D341Med (cell line): Measurements from ENCODE around the gene APBB1IP.
A peak's percentile ranks its signal among the peaks of the same experiment; 100 is the strongest.
"Not testable (repeated sequence)": the region's sequence is repeated elsewhere in the genome, so short reads cannot be mapped to it uniquely, and the experiment has no call there.

ENCODE experiments used
- DNase-seq: peaks from one replicate; pipeline ENCODE4 v3.0.0; 2012; ENCODE audit warnings: low spot score

The APBB1IP gene

DNA sequence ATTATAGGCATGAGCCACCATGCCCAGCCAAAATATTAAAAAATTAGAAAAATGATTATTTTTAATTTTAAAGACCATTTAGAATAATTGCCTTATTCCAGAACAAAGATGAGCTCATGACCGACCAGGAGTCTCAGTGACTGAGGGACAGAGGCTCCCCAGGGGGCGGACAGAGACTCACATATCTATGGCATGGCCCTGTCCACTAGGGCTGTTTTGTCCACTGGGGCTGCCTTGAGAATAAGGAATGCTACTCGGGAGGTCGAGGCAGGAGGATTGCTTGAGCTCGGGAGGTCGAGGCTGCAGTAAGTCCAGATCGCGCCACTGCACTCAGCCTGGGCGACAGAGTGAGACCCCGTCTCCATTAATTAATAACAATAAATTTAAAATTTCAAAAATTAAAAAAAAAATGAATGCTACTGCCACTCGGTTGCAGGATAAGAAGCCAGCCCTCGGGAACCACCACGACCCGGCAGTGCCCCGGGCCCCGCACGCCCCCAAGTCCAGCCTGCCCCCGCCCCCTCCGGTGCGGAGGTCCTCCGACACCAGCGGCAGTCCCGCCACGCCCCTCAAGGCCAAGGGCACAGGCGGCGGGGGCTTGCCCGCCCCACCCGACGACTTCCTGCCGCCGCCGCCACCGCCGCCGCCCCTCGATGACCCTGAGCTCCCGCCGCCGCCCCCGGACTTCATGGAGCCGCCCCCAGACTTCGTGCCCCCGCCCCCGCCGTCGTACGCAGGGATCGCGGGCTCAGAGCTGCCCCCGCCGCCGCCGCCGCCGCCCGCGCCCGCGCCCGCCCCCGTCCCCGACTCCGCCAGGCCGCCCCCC lies 128.6 kb downstream of the APBB1IP start:
- no peak for DNase-seq

DNA sequence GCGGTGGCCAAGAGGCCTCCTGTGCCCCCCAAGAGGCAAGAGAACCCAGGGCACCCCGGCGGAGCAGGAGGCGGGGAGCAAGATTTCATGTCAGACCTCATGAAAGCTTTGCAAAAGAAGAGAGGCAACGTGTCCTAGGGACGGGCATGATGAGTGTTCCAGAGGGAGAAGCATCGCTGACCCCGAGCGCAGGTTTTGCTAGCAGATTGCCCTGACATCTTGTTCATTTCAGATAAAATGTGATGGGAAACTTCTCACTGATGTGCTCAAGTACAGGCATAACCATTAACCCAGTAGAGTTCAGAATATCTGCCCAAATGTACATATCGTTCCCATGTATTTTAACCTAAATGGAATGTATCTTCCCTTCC lies 129.2 kb downstream of the APBB1IP start:
- no peak for DNase-seq

DNA sequence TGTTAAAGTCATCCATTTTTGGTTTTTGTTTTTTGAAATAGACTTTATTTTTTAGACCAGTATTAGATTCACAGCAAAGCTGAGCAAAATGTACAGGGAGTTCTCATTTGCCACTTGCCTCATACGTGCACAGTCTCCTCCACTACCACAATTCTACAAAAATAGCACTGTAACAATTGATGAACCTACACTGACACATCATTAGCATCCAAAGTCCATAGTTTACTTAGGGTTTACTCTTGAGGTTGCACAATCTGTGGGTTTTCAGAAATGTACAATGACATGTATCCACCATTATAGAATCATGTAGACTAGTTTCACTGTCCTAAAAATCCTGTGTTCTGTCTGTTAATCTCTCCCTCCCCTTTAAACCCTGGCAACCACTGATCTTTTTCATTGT lies 133.5 kb downstream of the APBB1IP start:
- no peak for DNase-seq

DNA sequence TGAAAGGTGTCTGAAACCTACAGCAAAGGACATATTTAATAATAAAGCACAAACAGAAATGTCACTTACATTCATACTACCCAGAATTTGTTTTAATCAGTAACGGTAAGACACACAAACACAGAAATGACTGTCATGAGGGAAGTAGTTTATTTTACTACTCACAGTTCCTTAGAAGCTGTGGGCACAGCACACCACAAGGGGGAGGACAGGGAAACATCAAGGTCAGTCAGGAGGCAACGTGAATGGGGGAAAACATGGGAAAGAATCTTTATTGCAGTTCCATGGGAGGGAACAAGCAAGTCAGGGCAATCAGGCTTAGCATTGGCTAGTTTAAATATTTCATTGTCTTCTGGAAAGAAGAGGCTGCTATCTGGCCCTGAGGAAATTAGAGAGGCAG lies 135.5 kb downstream of the APBB1IP start:
- no peak for DNase-seq

DNA sequence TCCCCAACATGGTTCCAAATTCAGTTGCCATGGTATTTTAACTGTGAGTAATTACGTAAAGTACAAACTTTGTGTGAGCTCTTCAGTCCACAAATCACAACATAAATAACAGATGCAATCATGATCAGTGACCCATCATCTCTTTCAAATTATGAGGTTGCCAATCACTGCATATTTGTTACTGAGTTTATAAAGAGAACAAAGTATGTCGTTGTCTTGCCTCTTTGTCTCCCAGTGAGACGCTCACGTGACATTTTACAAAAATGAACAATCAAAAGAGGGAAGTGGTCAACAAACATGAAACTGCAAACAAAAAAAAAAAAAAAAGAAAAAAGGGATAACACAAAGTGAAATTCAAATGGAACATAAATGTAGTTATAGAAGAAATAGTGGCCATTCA lies 136.6 kb downstream of the APBB1IP start:
- no peak for DNase-seq

DNA sequence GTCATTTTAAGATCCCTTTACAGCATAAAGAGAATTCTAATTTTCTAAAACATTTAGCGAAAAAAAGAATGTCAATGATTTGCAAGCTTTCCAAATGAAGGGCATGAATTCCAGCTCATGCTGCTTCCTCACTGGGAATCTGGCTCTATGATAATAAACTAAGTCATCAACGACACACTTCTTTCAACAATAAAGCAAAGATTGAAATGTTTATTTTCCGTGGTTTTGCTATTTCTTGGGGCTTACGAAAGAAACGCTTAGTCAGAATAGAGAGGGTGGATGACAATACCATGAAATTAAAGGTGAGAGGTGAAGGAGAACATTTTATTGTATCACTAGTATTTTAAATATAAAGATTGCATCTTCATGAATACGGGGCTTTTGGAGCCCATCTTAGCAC lies 140.2 kb downstream of the APBB1IP start:
- DNase-seq: not testable (repeated sequence)

DNA sequence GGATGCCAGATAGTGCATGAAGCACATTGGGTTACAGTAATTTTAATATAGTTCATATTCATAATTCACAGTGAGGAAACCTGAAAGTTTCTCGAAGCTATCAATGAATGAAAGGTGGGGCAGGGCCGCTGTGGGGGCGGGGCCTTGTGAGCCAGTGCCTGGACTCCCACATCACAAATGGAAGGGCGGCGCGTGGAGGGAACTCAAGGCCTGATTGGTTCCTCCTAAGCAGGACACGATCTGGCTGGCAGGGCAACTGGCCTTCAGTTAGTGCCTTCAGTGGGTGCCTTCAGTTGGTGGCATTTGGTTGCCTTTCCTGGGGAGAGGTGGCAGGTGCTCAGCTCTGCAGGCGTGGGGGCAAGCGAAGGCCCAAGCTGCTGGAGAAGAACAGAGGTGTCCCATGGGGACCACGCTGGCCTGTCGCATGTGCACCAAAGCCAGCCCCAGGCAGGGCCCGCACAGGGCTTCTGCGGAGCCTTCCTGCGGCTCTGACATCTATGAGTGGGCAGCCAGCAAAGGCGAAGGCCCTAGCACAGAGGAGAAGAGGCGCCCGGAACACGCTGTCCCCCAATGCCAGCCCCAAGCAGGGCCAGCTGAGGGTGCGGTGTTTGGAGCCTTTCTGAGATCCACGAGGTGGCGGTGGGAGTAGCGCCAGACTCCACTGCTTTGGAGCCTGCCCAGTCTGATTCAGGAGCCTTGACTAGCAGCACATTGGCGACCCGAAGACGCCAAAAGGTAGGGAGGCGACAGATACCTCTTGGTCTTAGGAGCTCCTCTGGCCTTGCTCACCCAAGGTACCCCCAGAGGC lies 141.3 kb downstream of the APBB1IP start:
- DNase-seq: no peak

DNA sequence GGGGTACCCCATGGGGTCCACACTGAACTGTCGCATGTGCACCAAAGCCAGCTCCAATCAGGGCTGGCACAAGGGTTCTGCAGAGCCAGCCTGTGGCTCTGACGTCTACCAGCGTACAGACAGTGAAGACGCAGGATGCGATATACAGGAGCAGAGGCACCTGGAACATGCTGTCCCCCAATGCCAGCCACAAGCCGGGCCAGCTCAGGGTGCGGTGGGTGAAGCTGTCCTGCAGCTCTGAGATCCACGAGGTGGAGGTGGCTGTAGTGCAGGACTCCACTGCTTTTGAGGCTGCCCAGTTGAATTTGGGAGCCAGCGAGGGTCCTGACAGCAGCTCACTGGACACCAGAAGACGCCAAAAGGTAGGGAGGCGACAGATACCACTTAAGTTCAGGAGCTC lies 148.1 kb downstream of the APBB1IP start:
- DNase-seq: no peak

DNA sequence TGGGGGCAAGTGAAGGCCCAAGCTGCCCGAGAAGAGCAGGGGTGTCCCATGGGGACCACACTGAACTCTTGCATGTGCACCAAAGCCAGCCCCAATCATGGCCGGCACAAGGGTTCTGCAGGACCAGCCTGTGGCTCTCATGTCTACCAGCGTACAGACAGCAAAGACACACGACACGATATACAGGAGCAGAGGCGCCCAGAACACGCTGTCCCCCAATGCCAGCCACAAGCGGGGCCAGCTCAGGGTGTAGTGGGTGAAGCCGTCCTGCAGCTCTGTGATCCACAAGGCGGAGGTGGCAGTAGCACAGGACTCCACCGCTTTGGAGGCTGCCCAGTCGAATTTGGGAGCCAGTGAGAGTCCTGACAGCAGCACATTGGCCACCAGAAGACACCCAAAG lies 150.5 kb downstream of the APBB1IP start:
- DNase-seq: no peak

DNA sequence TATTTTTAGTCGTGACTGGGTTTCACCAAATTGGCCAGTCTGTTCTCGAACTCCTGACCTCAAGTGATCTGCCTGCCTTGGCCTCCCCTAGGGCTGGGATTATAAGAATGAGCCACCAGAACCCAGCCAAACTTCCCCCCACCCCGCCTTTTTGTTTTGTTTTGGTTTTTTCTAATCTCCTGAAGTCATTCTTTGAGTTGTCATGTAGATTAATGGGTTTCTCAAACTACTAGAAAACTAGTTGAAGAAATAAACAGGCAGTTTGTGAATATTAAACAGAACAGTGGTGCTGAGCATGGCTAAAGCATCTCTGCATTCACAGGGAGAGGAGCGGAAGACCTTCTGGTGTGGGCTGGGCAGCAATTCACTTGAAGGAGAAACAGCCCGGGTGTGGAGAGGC lies 151.7 kb downstream of the APBB1IP start:
- not testable (repeated sequence) for DNase-seq

DNA sequence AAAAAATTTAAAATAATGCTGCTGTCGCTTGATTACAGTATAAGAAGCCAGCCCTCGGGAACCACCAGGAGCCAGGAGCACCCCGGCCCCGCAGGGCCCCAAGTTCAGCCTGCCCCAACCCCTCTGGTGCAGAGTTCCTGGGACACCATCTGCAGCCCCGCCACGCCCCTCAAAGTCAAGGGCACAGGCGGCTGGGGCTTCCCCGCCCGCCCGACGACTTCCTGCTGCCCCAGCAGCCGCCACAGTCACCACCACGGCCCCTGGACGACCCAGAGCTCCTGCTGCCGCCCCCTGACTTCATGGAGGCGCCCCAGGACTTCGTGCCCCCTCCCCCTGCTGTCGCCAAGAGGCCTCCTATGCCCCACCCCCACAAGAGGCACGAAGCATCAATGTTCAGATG lies 155.8 kb downstream of the APBB1IP start:
- DNase-seq: peak; percentile 26

DNA sequence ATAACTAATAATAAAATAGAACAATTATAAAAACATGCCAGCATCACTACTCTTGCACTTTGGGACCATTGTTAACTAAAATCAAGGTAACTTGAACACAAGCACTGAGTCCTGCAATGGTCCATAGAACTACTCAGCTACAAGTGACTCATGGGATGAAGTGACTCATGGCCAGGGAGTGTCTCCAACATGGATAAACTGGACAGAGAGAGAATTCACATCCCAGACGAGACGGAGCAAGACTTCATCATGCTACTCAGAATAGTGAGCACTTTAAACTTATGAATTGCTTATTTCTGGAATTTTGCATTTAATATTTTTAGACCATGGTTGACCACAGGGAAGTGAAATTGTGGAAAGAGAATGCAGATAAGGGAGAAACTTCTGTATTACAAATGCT lies 165.1 kb downstream of the APBB1IP start:
- DNase-seq: not testable (repeated sequence)

DNA sequence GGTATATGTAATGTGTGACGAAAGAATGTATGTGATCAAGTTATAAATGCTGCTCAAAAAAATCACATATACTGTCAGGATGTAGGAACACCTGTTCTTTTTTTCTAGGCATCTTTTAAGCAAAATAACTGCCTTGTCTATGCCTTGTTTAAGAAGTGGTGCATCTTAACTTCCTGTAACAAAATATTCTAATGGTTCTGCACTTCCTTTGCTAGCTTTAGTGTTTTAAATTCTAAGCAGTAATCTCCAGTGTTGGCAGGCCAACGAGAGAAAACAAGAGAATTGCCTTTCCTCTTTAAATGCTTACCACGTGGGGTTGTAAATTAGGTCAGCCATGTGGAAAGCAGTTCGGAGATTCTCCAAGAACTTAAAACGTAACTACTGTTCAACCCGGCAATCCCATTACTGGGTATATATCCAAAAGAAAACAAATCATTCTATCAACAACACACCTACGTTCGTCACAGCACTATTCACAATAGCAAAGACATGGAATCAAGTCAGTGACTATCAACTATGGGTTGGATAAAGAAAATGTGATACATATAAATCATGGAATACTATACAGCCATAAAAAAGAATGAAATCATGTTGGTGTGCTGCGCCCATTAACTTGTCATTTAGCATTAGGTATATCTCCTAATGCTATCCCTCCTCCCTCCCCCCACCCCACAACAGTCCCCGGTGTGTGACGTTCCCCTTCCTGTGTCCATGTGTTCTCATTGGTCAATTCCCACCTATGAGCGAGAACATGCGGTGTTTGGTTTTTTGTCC lies 166.4 kb downstream of the APBB1IP start:
- not testable (repeated sequence) for DNase-seq

DNA sequence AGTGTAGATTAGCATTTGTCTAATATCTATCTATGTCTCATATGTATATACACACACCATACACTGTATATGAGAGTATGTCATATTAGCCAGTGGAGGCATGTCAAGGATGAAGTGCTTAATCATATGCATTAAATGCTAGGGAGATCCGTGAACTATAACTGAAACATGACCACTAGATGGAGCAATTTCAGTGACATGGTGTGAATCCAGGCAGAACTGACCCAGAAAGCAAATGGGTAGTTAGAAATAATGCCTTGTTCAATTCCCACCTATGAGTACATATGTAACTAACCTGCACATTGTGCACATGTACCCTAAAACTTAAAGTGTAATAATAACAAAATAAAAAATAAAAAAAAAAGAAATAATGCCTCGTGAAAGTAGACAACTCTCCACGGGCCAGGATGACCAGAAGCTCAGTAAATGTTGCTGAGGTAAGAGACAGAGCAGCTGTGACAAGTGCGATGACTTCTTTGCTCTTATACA lies 168.3 kb downstream of the APBB1IP start:
- not testable (repeated sequence) for DNase-seq

DNA sequence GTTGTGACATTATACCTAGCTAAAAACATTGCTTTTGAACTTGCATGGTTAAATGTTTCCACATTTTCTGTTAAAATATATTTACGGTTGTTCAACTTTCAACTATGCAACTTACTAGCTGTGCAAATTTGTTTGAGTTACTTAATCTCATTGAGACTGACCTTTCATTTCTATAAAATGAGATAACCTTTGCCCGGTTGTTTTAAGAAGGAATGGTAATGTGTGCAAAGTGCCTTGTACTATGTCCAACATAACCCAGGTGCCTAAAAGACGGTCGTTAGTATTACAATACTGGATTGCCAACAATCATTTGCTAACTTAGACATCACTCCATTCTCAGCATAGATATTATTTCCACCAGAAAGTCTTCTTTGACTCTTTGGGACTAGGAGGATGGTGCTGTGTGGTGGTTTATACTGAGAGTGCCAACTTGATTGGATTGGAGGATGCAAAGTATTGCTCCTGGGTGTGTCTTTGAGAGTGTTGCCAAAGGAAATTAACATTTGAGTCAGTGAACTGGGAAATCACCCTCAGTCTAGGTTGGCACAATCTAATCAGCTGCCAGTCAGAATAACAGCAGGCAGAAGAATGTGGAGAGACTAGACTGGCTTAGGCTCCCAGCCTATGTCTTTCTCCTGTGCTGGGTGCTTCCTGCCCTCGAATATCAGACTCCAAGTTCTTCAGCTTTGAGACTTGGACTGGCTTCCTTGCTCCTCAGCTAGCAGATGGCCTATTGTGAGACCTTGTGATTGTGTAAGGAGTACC lies 174.2 kb downstream of the APBB1IP start:
- DNase-seq: no peak
